PFSK-1 (cell line): ENCODE results near the gene MTUS2.

Experiments used
- FOXP2 ChIP-seq: optimal IDR thresholded peaks from 2 replicates; pipeline ENCODE3; 2011; ENCODE audit warnings: borderline replicate concordance, control low read depth, inconsistent platforms; ENCODE audit not compliant: insufficient read depth; ENCODE audit errors: extremely low read length, extremely low read depth
- POLR2AphosphoS5 ChIP-seq: IDR thresholded peaks from 2 replicates; pipeline ENCODE4 v1.6.1; 2012; ENCODE audit warnings: low read depth, mild to moderate bottlenecking, control low read depth, low read length, moderate library complexity
- SIN3A ChIP-seq: IDR thresholded peaks from 2 replicates; pipeline ENCODE4 v1.6.1; 2012; ENCODE audit warnings: mild to moderate bottlenecking, low read length, moderate library complexity, borderline replicate concordance; ENCODE audit not compliant: insufficient read depth
- TAF1 ChIP-seq: IDR thresholded peaks from 2 replicates; pipeline ENCODE4 v1.6.1; 2012; ENCODE audit warnings: low read length, control low read depth, borderline replicate concordance; ENCODE audit not compliant: insufficient read depth
- TF ChIP-seq, protein P1 (sequence below), 2 experiments: IDR thresholded peaks; 2 replicates each; pipeline versions ENCODE4 v1.6.1 to v1.8.0; 2011 to 2012; ENCODE audit warnings: low read depth in 2 of 2, low read length in 2 of 2, control low read depth in 1 of 2, inconsistent platforms in 1 of 2, mild to moderate bottlenecking in 1 of 2, moderate library complexity in 1 of 2; ENCODE audit not compliant: insufficient read depth in 1 of 2

DNA sequence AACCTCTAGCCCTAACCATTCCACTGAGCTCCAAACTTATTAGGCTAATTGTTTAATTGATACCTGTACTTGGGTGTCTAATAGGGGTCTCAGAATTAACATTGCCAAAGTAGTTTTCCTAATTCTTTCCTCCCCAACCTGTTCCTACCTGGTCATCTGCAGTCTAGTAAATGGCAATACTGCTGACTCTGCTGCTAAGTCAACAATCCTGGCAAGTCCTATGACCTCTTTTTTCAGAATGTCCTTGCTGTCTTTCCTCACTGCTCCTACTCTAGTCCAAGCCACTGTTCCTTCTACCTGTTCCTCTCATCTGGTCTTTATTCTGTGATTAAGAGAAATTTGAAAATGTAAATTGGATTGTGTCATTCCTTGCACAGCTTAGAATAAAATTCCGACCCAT lies 143.9 kb downstream of the MTUS2 start:
- TF ChIP-seq POLR2AphosphoS5 (no peak), TAF1 (no peak), FOXP2 (no peak), SIN3A (no peak)
- TF ChIP-seq, protein P1, sequence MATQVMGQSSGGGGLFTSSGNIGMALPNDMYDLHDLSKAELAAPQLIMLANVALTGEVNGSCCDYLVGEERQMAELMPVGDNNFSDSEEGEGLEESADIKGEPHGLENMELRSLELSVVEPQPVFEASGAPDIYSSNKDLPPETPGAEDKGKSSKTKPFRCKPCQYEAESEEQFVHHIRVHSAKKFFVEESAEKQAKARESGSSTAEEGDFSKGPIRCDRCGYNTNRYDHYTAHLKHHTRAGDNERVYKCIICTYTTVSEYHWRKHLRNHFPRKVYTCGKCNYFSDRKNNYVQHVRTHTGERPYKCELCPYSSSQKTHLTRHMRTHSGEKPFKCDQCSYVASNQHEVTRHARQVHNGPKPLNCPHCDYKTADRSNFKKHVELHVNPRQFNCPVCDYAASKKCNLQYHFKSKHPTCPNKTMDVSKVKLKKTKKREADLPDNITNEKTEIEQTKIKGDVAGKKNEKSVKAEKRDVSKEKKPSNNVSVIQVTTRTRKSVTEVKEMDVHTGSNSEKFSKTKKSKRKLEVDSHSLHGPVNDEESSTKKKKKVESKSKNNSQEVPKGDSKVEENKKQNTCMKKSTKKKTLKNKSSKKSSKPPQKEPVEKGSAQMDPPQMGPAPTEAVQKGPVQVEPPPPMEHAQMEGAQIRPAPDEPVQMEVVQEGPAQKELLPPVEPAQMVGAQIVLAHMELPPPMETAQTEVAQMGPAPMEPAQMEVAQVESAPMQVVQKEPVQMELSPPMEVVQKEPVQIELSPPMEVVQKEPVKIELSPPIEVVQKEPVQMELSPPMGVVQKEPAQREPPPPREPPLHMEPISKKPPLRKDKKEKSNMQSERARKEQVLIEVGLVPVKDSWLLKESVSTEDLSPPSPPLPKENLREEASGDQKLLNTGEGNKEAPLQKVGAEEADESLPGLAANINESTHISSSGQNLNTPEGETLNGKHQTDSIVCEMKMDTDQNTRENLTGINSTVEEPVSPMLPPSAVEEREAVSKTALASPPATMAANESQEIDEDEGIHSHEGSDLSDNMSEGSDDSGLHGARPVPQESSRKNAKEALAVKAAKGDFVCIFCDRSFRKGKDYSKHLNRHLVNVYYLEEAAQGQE (IDR thresholded peaks at IDR 0.05; ENCODE audit: insufficient read depth in 1 of 2, low read depth in 2 of 2, low read length in 2 of 2), result no peak
